Mammary epithelial cell (primary cell): ENCODE data around the gene MRPL42.

Source experiments
- CTCF ChIP-seq, 2 donors: IDR thresholded peaks in 1 of 2; conservative IDR thresholded peaks in 1 of 2; 2 replicates each; pipeline ENCODE4 v1.5.1; 2011 to 2012; ENCODE audit warnings: inconsistent platforms in 2 of 2, low read length in 2 of 2, mild to moderate bottlenecking in 2 of 2, control low read depth in 1 of 2, low read depth in 1 of 2; ENCODE audit not compliant: insufficient read depth in 1 of 2; ENCODE audit errors: extremely low read depth in 1 of 2
- EZH2 ChIP-seq: IDR thresholded peaks from 2 replicates; pipeline ENCODE4 v1.6.1; 2012; ENCODE audit warnings: low read length, inconsistent platforms, borderline replicate concordance

GRCh38 chr12:93537769-93538168, 70.5 kb downstream of the MRPL42 start:
- peak in 1 of 2 donors; percentile 12 for TF ChIP-seq CTCF (conservative IDR thresholded peaks at IDR 0.05 in 1 of 2, IDR thresholded peaks at IDR 0.05 in 1 of 2; ENCODE audit: extremely low read depth in 1 of 2, insufficient read depth in 1 of 2, low read depth in 1 of 2, low read length in 2 of 2)
- no peak for TF ChIP-seq EZH2
